HG03354 (cell line): Measurements from ENCODE around the gene HACD2.

Experiments used
- ATAC-seq: cut with Tn5 transposase; IDR thresholded peaks from one replicate; pipeline ENCODE4 v1.9.1; 2021; ENCODE audit warnings: mild to moderate bottlenecking; ENCODE audit not compliant: unreplicated experiment, poor library complexity, severe bottlenecking

The HACD2 gene

GRCh38 chr3:123458255-123458654 lies 126.6 kb downstream of the HACD2 start:
- ATAC-seq: no peak

DNA sequence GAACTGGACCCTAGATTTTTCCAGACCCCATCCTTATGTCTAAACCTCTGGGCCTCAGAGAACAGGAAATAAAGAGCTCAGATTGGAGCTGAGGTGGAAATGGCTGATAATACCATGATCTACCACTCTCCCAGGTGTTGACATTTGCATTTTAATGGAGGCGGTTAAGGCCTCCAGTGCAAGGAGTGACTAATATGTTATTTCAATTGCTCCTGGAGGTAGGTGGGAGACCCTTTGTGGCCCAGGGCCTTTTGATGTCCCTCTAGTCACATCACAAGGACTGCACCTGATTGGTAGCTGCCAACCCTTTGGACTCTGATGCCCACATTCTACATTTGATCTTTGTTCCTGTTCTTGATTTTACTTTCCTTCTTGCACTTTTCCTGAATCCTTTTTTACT lies 127.0 kb downstream of the HACD2 start:
- ATAC-seq: no peak

GRCh38 chr3:123453675-123454074 lies 131.2 kb downstream of the HACD2 start:
- no peak for ATAC-seq

- ATAC-seq: no peak
Measured at GRCh38 chr3:123451186-123451585, 133.7 kb downstream of the HACD2 start.

DNA sequence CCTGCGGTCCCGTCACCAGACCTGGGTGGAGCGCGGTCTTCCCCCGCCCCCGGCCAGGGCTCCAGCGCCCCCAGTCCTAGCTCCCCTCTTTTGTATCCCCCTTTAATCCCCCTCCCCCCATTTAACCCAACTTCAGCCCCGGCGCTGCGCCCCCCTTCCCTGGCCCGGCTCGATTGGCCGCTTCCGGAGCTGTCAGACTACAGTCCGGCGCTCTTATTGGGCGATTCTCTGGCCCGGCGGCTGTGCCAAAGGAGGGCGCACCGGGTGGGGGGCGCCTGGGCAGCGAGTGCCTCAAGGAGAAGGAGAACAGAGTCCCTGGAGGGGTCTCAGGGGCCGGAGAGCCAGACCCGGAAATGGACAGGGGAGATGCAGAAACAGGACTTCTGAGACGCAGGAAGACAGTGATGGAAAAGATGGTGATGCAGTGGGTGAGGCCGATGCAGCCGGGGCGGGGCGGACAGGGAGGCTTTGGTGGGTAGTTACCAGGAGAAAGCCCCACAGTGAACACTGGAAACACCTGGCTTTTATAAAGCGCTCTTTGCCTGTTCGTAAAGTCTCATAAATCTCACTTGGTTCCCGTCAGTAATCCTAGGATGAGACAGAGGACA lies 134.8 kb downstream of the HACD2 start:
- ATAC-seq: no peak

DNA sequence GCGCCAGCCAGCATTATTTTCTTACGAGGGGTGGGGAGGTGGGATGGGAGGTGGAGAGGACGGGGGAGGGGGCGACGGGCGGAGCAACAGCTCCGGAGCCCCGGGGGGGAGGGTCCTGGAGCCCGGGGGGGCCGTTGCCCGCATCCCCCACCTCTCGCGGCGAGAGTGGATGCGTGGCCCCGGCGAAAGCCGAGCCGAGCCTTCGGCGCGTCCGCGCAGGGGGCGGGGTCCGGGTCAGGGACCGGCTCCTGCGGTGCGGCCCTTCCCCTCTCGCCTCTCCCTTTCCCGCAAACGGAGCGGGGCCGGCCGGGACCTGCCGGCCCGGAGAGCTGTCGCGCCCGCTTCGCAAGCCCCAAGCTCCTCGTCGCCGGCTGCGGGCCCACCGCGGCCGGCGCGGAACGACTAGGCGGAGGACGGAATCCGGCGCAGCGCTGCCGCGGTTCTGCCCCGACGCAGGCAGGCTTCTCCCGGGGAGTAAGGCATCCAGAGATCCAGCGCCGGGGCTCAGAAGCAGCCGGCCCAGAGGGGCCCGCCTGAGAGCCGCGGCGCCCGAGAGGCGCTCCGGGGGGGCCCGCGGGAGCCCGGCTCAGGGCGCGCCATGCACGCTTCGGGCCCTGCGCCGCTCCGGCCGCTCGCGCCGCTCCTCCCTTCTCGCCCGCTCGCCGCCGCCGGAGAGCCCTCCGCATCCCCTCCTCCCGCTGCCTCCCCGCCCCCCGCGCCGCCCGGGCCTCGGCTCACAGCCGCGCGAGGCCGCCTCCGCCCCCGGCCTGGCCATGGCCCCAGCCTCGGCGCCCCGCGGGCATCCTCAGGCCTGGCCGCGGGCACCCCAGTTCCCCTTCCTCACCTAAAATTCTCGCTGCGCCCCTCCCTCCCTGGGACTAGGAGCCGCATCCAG lies 135.5 kb downstream of the HACD2 start:
- ATAC-seq: no peak

GRCh38 chr3:123448536-123449101 lies 136.2 kb downstream of the HACD2 start, which contains the start of gene ADCY5:
Gene ADCY5, minus strand, starts transcription at chr3:123449090. Its CDS starts 545 bp downstream, at chr3:123448545.
- ATAC-seq: no peak

- ATAC-seq: no peak
Measured at GRCh38 chr3:123447749-123448517, 136.9 kb downstream of the HACD2 start.

- no peak for ATAC-seq
Measured at GRCh38 chr3:123447416-123447748, 137.5 kb downstream of the HACD2 start.

DNA sequence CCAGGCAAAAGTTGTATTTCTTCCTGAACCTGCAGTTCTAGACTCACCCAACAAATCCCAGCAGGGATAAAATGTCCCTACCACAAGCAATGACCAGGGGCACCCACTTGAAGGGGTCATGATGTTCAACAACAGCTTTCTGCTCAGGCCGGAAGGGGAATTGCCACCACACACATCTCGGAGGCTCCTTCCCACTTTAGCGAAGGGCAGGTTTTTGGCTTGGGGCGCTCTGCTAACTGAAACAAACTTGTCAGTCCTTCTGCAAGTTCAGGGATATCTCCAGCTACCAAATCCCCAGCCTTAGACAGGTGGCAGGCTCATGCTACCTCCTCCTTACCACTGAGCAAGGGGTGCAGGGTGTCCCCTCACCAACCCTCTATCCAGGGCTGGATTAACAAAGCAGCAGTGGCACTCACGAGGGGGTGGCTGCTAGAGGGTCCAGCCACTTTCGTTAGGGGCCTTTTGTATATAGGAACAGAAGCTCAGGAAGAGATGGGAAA lies 138.2 kb downstream of the HACD2 start:
- no peak for ATAC-seq

DNA sequence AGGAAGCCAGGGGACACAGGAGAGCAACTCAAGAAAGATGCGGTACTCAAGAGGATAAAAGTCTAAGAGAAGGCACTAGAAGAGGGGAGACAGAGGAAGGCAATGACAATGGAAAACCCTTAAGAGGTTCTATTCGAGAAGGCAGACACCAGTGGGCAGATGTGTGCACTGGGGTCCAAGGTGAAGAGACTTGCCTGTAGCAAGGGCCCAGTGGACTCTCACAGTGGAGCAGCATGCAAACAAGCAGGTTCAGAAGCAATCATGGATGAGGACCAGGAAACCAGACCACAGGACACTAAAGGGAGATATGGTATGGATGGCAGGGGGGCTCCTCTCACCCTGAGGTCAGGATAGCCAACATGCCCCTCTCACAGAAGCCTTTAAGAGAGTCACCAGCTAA lies 138.6 kb downstream of the HACD2 start:
- ATAC-seq: no peak

- ATAC-seq: no peak
Measured at GRCh38 chr3:123445702-123446101, 139.2 kb downstream of the HACD2 start.

- no peak for ATAC-seq
Measured at GRCh38 chr3:123444744-123445143, 140.1 kb downstream of the HACD2 start.

GRCh38 chr3:123444023-123444422 lies 140.8 kb downstream of the HACD2 start:
- no peak for ATAC-seq

- no peak for ATAC-seq
Measured at GRCh38 chr3:123442908-123443307, 141.9 kb downstream of the HACD2 start.

DNA sequence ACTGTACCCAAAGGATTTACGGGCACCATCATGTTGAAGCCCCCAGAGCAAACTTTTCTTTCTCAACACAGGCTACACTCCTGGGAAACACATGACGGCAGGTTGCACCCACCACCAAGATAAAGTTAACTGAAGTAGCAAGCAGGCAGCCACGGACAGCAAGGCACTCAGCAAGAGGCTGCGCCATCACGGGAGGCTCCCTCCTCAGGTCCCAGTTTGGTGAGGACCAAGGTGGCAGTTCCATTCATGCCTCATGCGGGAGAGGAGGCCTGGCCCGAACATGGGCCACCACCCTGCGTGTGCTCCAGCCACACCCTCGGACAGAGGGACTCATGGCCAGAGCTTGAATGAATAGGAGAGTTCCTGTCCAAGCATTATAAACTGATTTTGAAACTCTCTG lies 142.7 kb downstream of the HACD2 start:
- no peak for ATAC-seq
